PC-9 (cell line): ENCODE measurements around the gene PRH1. TPM values are rescaled to one million over a fixed set of nuclear protein-coding genes. Genes with fewer than 3 reads are reported as not detected.

Experiments
- BruUV-seq: library from RNA; stranded (reverse); fragments of 400-500 nt; replicated peaks from 2 replicates; lab custom pipeline; 2021; lab: Mats Ljungman, UMichigan
- CTCF ChIA-PET: fragments of 300-600 bp; sonication (Branson Sonifier 250); formaldehyde crosslinking; loops from one replicate; lab custom pipeline; 2022; ENCODE audit warnings: antibody characterized with exemption; lab: Charles Lee
- POLR2A ChIA-PET: fragments of 300-600 bp; sonication (Branson Sonifier 250); formaldehyde crosslinking; loops from one replicate; lab custom pipeline; 2022; ENCODE audit warnings: antibody characterized with exemption; ENCODE audit not compliant: unreplicated experiment; lab: Charles Lee
- DNase-seq, 2 experiments: peaks; one replicate each; pipeline versions ENCODE4 v3.0.0 to v3.0.0-alpha.2; 2015 to 2022; ENCODE audit warnings: mixed read lengths in 1 of 2
- H2AFZ ChIP-seq: fragments of 200-600 bp; sonication (generic); 2 replicates; pipeline ENCODE4 v1.8.1; 2017; ENCODE audit warnings: antibody characterized with exemption
- H3F3A ChIP-seq: fragments of 200-600 bp; sonication (generic); 2 replicates; pipeline ENCODE4 v1.8.1; 2017; ENCODE audit warnings: antibody characterized with exemption, mild to moderate bottlenecking, low read depth; ENCODE audit not compliant: insufficient read depth
- H3K27ac ChIP-seq: fragments of 200-600 bp; sonication (generic); 2 replicates; pipeline ENCODE4 v1.6.1; 2016; ENCODE audit warnings: mixed run types
- H3K27me3 ChIP-seq: fragments of 200-600 bp; sonication (generic); 2 replicates; pipeline ENCODE4 v1.6.1; 2016; ENCODE audit warnings: low read depth, mixed run types; ENCODE audit not compliant: insufficient read depth
- H3K36me3 ChIP-seq: fragments of 200-600 bp; sonication (generic); 2 replicates; pipeline ENCODE4 v1.6.1; 2016; ENCODE audit warnings: low read depth, mixed run types
- H3K4me1 ChIP-seq: fragments of 200-600 bp; sonication (generic); replicated peaks from 2 replicates; pipeline ENCODE4 v1.6.1; 2016; ENCODE audit warnings: mixed run types; ENCODE audit not compliant: insufficient read depth
- H3K4me2 ChIP-seq: fragments of 200-600 bp; sonication (generic); 2 replicates; pipeline ENCODE4 v1.6.1; 2017; ENCODE audit warnings: mixed run types
- H3K4me3 ChIP-seq: fragments of 200-600 bp; sonication (generic); 2 replicates; pipeline ENCODE4 v1.6.1; 2016; ENCODE audit warnings: mixed run types
- H3K79me2 ChIP-seq: fragments of 200-600 bp; sonication (generic); 2 replicates; pipeline ENCODE4 v1.6.1; 2017; ENCODE audit warnings: low read depth, mixed run types
- H3K9me2 ChIP-seq: fragments of 200-600 bp; sonication (generic); 2 replicates; pipeline ENCODE4 v1.8.1; 2017; ENCODE audit warnings: mild to moderate bottlenecking; ENCODE audit not compliant: insufficient read depth
- H3K9me3 ChIP-seq: fragments of 200-600 bp; sonication (generic); 2 replicates; pipeline ENCODE4 v1.8.1; 2016; ENCODE audit warnings: low read depth; ENCODE audit not compliant: insufficient read depth
- H4K20me1 ChIP-seq: fragments of 200-600 bp; sonication (generic); 2 replicates; pipeline ENCODE4 v1.8.1; 2017; ENCODE audit not compliant: insufficient read depth
- EZH2 ChIP-seq: fragments of 200-600 bp; sonication (generic); IDR thresholded peaks from 2 replicates; pipeline ENCODE4 v1.8.0; 2017; ENCODE audit warnings: antibody characterized with exemption, low read depth
- intact Hi-C: fragments of 100-400 bp; cut with micrococcal nuclease; formaldehyde crosslinking; loops from one replicate; pipeline ENCODE4 v1.10.0; 2022; ENCODE audit not compliant: unreplicated experiment
- total RNA-seq: library from RNA; stranded (reverse); gene quantifications from 2 replicates; pipeline ENCODE4 v1.2.3, GENCODE V29; 2021
- TF ChIP-seq, protein P1 (sequence below): fragments of 200-600 bp; sonication (generic); conservative IDR thresholded peaks from 2 replicates; pipeline ENCODE4 v1.6.1; 2017; ENCODE audit warnings: mixed run types, antibody characterized with exemption, mild to moderate bottlenecking, moderate library complexity

The PRH1 gene
- total RNA-seq, 1 experiment from 2014 or later: 17.2 TPM

DNA sequence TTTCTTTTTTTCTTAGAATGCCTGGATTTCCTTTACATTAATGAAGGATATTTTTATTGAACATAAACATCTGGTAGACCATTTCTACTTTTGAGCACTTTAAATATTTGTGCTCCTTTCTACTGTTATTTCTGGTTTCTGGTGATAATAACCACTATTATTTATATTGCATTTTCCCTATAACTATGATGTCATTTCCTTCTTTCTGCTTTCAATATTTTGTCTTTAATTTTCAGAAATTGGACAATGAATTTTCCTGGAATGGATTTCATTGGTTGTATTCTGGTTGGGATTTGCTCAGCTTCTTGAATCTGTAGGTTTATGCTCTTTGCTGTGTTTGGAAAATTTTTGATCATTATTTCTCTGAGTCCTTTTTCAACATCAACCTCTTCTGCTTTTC is 5.2 kb upstream of the PRH1 start:
- no peaks in the 10 kb centered on the region for H3K9me3 ChIP-seq
- intact Hi-C loops: no loop called here
- no peaks in the 10 kb centered on the region for H3K79me2 ChIP-seq
- H3K36me3 ChIP-seq: no peaks in the 10 kb centered on the region
- no peak overlapping the region for H2AFZ ChIP-seq
- no peak overlapping the region for H3K4me2 ChIP-seq
- H3K27me3 ChIP-seq: no peaks in the 10 kb centered on the region
- POLR2A ChIA-PET: interaction anchor here (0.6 kb wide), 1 partner anchor 26 kb away, joined by 4 read pairs; no protein-coding TSS in a partner anchor
- H3K9me2 ChIP-seq: no peaks in the 10 kb centered on the region
- no peak overlapping the region for H3K27ac ChIP-seq
- H3K4me1 ChIP-seq: no peaks in the 10 kb centered on the region
- H3F3A ChIP-seq: no peaks in the 10 kb centered on the region
- TF ChIP-seq, protein P1, sequence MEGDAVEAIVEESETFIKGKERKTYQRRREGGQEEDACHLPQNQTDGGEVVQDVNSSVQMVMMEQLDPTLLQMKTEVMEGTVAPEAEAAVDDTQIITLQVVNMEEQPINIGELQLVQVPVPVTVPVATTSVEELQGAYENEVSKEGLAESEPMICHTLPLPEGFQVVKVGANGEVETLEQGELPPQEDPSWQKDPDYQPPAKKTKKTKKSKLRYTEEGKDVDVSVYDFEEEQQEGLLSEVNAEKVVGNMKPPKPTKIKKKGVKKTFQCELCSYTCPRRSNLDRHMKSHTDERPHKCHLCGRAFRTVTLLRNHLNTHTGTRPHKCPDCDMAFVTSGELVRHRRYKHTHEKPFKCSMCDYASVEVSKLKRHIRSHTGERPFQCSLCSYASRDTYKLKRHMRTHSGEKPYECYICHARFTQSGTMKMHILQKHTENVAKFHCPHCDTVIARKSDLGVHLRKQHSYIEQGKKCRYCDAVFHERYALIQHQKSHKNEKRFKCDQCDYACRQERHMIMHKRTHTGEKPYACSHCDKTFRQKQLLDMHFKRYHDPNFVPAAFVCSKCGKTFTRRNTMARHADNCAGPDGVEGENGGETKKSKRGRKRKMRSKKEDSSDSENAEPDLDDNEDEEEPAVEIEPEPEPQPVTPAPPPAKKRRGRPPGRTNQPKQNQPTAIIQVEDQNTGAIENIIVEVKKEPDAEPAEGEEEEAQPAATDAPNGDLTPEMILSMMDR: no peak
- TF ChIP-seq EZH2: no peak
- DNase-seq: no peak
- no peak overlapping the region for H3K4me3 ChIP-seq
- CTCF ChIA-PET: no interaction called here
- no peaks in the 10 kb centered on the region for H4K20me1 ChIP-seq
- BruUV-seq: no TSS peak

DNA sequence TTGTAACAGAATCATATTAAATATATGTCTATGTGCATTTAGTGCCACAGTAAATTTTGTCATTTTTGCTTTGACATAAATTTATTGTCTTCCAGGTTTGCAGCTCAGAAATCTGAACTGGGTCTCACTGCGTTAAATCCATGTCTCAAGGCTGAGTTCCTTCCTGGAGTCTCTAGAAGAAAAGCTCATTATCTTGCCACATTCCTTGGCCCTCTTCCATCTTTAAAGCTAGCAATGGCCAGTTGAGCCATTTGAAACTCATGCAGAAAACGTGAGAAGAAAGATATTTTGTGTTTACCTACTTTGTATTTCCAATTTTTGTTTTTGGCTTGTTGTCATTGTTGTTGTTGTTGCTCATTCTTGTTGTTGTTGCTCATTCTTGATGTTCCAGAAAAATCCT is 10.7 kb downstream of the PRH1 start:
- H4K20me1 ChIP-seq: no peaks in the 10 kb centered on the region
- no TSS peak for BruUV-seq
- ChIA-PET POLR2A (no interaction called here), CTCF (interaction anchor here (0.6 kb wide), 1 partner anchor 1679 kb away, joined by 3 read pairs; no protein-coding TSS in a partner anchor)
- no peaks in the 10 kb centered on the region for H3K36me3 ChIP-seq
- H2AFZ ChIP-seq: no peak overlapping the region
- no peaks in the 10 kb centered on the region for H3K4me1 ChIP-seq
- H3K4me3 ChIP-seq: no peak overlapping the region
- DNase-seq: no peak
- TF ChIP-seq, protein P1: no peak
- TF ChIP-seq EZH2: no peak
- no peaks in the 10 kb centered on the region for H3K9me3 ChIP-seq
- H3K9me2 ChIP-seq: no peaks in the 10 kb centered on the region
- H3F3A ChIP-seq: no peaks in the 10 kb centered on the region
- no peaks in the 10 kb centered on the region for H3K27me3 ChIP-seq
- intact Hi-C loops: no loop called here
- no peak overlapping the region for H3K4me2 ChIP-seq
- no peaks in the 10 kb centered on the region for H3K79me2 ChIP-seq
- H3K27ac ChIP-seq: no peak overlapping the region

DNA sequence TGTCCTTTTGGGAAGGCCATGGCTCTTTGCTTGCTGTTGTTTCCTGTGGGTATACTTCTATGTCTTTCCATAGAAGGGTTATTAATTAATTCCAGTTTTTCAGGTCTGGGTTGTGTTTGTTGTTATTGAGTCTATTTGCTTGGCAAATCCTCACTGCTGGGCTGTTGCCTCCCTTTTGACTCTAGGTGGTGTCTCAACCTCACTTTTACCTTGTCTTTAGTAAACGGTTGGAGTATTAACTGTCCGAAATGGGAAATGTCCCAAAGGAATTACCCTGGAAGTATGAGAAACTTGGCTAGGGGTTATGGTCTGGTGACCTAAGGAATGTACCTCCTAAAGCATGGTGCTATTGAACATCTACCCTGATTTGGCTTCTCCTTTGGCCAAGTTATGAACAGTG is 16.7 kb downstream of the PRH1 start:
- Histone ChIP-seq H3K27ac (no peak overlapping the region), H3K9me3 (no peaks in the 10 kb centered on the region), H3K9me2 (no peaks in the 10 kb centered on the region), H4K20me1 (no peaks in the 10 kb centered on the region), H3K36me3 (no peaks in the 10 kb centered on the region), H3K4me2 (no peak overlapping the region), H3F3A (no peaks in the 10 kb centered on the region), H3K4me3 (no peak overlapping the region), H3K4me1 (no peaks in the 10 kb centered on the region), H3K79me2 (no peaks in the 10 kb centered on the region), H3K27me3 (no peaks in the 10 kb centered on the region), H2AFZ (no peak overlapping the region)
- BruUV-seq: no TSS peak
- POLR2A ChIA-PET: no interaction called here
- no peak for DNase-seq
- CTCF ChIA-PET: no interaction called here
- intact Hi-C loops: no loop called here
- no peak for TF ChIP-seq EZH2
- TF ChIP-seq, protein P1: 0 out of 2 replicates have a peak, but pooled peaks have one; percentile 19
